Adipocyte (in vitro differentiated cells): ENCODE data around the gene ELP5.
A peak's percentile ranks its signal among the peaks of the same experiment; 100 is the strongest.

Experiments used
- DNase-seq: peaks from one replicate; pipeline ENCODE4 v3.0.0-alpha.2; 2015; ENCODE audit warnings: low read depth
- H3K27me3 ChIP-seq: replicated peaks from 2 replicates; pipeline ENCODE4 v1.7.0; 2013; ENCODE audit warnings: mild to moderate bottlenecking, low read length, moderate library complexity; ENCODE audit not compliant: control insufficient read depth, insufficient read depth
- H3K36me3 ChIP-seq: 2 replicates; pipeline ENCODE4 v1.7.0; 2013; ENCODE audit warnings: low read length, mild to moderate bottlenecking, moderate library complexity; ENCODE audit not compliant: control insufficient read depth, insufficient read depth, severe bottlenecking
- H3K4me1 ChIP-seq: 2 replicates; pipeline ENCODE4 v1.7.0; 2013; ENCODE audit warnings: mild to moderate bottlenecking, low read length, moderate library complexity; ENCODE audit not compliant: control insufficient read depth, insufficient read depth
- H3K4me3 ChIP-seq: 2 replicates; pipeline ENCODE4 v1.7.0; 2013; ENCODE audit warnings: mild to moderate bottlenecking, low read length, moderate library complexity
- H3K9ac ChIP-seq: 2 replicates; pipeline ENCODE4 v1.7.0; 2013; ENCODE audit warnings: mild to moderate bottlenecking, low read length, moderate library complexity
- H3K9me3 ChIP-seq: 2 replicates; pipeline ENCODE4 v1.7.0; 2013; ENCODE audit warnings: mild to moderate bottlenecking, low read length, moderate library complexity; ENCODE audit not compliant: control insufficient read depth

ELP5 gene

DNA sequence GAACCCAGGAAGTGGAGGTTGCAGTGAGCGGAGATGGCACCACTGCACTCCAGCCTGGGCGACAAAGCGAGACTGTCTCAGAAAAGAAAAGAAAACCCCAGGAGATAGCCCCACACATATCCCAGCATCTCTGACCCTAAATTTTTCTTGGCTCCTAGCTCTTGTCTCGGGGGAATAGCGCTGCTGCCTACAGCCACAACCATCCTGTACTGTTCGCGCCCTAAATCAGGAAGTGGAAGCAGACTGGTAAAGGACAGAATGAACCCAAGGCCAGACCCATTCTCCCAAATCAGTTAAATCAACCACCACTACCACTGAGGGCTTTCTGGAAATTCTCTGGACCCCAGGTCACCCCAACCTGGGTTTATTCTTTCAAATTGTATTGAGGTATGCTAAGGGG is 2.2 kb upstream of the ELP5 start:
- H3K4me3 ChIP-seq: peak overlapping the region; percentile 88
- DNase-seq: no peak

GRCh38 chr17:7250695-7251627 is 1.1 kb upstream of the ELP5 start:
- Histone ChIP-seq H3K4me3 (peak overlapping the region; percentile 88), H3K27me3 (no peaks in the 10 kb centered on the region), H3K9ac (peak overlapping the region; percentile 97), H3K4me1 (peaks cover 28% of the 10 kb centered on the region), H3K9me3 (no peaks in the 10 kb centered on the region), H3K36me3 (peaks cover 28% of the 10 kb centered on the region)
- DNase-seq: peak; percentile 42

More for the DNA sequence above, 2.2 kb upstream of the ELP5 start:
- Histone ChIP-seq H3K36me3 (peaks cover 26% of the 10 kb centered on the region), H3K9me3 (no peaks in the 10 kb centered on the region), H3K4me1 (peaks cover 28% of the 10 kb centered on the region), H3K9ac (peak overlapping the region; percentile 97), H3K27me3 (no peaks in the 10 kb centered on the region)

DNA sequence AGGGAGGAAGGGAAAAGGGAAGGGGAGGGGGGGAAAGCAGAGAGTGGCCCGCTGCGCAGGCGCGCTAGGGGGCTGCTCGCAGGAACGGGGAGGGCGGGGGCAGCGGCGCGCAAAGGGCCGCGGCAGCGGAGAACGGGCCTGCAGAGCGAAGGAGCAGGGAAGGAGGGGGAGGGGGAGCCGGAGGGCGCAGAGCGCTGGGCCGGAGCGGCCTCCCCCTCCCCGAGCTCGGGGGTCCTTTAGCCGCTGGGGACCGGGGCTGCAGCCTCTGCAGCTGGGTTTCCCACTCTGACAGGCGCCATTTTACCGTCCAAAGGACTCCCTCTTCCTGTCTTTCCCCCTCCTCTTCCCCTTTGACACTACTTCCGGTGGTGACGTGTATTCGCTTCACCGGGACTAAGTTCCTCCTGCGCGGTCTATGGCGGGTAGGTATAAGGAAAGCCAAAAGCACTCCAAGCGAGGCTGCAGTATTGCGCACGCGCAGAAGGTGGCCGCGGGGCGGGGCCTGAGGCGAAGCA is 297 bp upstream of the ELP5 start, which contains the start of gene CTDNEP1:
Gene CTDNEP1 (minus strand): TSS at position 74 of the 515 bp plus-strand sequence. CDS start 438 bp downstream, outside the sequence.
- Histone ChIP-seq H3K9me3 (no peaks in the 10 kb centered on the region), H3K4me1 (peaks cover 28% of the 10 kb centered on the region), H3K9ac (peak within 1 kb of the TSS; percentile 97), H3K4me3 (peak within 1 kb of the TSS; percentile 88), H3K36me3 (peaks cover 26% of the 10 kb centered on the region), H3K27me3 (no peaks in the 10 kb centered on the region)
- peak; percentile 99 for DNase-seq

DNA sequence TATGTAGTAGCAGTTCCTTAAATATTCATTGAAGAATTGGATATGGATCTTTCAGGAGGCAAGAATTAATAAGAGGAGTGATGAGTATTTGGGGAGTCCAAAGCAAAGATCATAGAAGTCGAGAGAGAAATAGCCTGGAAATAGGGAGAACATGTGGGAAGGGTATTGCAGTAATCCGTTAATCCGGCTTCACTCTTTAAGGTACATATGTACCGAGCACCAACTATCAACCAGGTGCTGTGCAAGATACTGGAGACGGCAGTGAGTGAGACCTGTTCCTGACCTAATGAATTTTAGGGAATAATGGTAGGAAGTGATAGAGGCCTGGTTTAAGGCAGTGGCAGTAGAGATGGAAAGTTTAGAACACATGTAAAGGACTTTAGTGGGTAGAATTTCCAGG is 1.1 kb downstream of the ELP5 start:
- Histone ChIP-seq H3K4me1 (peaks cover 28% of the 10 kb centered on the region), H3K27me3 (no peaks in the 10 kb centered on the region), H3K4me3 (peak overlapping the region; percentile 88), H3K36me3 (peaks cover 32% of the 10 kb centered on the region), H3K9me3 (no peaks in the 10 kb centered on the region), H3K9ac (peak overlapping the region; percentile 97)
- no peak for DNase-seq

DNA sequence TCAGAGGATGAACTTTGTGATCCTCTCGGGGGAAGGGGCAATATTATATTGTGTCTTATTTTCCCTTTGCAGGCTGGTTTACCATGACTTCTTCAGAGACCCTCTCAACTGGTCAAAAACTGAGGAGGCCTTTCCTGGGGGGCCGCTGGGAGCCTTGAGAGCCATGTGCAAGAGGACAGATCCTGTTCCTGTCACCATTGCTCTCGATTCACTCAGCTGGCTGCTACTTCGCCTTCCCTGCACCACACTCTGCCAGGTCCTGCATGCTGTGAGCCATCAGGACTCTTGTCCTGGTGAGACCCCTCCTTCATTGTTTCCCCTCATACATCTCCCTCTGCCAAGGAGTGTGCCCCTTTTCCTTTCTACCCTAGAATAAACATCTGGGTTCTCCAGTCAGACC is 2.5 kb downstream of the ELP5 start:
- Histone ChIP-seq H3K27me3 (no peaks in the 10 kb centered on the region), H3K9me3 (no peaks in the 10 kb centered on the region), H3K4me3 (no peak overlapping the region), H3K9ac (no peak overlapping the region), H3K36me3 (peaks cover 44% of the 10 kb centered on the region), H3K4me1 (peaks cover 27% of the 10 kb centered on the region)
- DNase-seq: no peak

GRCh38 chr17:7256766-7257456 is 4.9 kb downstream of the ELP5 start:
- no peak overlapping the region for H3K9ac ChIP-seq
- H3K9me3 ChIP-seq: no peaks in the 10 kb centered on the region
- H3K4me3 ChIP-seq: no peak overlapping the region
- no peaks in the 10 kb centered on the region for H3K27me3 ChIP-seq
- no peak for DNase-seq
- peaks cover 45% of the 10 kb centered on the region for H3K36me3 ChIP-seq
- H3K4me1 ChIP-seq: peaks cover 33% of the 10 kb centered on the region

DNA sequence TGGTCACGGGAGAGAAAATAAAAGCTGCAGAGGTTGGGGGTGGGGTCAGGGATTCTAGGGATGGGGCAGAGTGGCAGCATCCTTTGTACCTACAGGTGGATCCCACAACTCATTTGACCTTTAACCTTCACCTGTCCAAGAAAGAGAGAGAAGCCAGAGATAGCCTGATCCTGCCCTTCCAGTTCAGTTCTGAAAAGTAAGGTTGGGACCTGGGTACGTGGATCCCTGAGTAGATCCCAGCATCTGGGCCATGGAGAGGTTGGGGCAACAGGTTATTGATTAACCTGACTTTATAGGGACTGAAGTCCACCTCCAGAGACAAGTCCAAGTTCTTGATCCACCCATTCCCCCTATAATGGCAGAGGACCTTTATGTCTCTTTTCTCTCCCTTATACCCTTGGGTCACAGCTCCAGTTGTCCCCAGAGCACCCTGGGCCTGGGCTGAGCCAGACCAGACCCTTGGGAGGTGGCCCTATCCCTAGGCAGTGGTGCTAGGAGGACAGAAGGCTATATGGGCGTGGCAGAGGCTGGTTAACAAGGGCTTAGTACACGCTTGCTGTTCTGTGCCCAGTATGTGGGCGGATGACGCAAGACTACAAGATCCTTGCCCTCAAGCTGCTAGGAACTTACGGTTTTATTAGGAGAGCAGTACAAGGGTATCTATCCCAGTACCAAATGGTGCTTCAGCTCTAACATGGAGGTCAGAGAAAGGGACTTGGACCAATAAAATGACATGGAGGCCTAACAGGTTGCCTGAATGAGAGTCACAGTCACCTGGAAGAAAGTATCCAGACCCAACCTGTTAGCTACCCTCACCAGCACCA is 6.9 kb downstream of the ELP5 start:
- no peaks in the 10 kb centered on the region for H3K27me3 ChIP-seq
- peak; percentile 51 for DNase-seq
- H3K4me1 ChIP-seq: peaks cover 35% of the 10 kb centered on the region
- H3K36me3 ChIP-seq: peaks cover 45% of the 10 kb centered on the region
- H3K9me3 ChIP-seq: no peaks in the 10 kb centered on the region
- H3K9ac ChIP-seq: peak overlapping the region; percentile 53
- no peak overlapping the region for H3K4me3 ChIP-seq

- H3K9me3 ChIP-seq: no peaks in the 10 kb centered on the region
- no peaks in the 10 kb centered on the region for H3K27me3 ChIP-seq
- no peak for DNase-seq
- H3K9ac ChIP-seq: peak overlapping the region; percentile 53
- peaks cover 39% of the 10 kb centered on the region for H3K4me1 ChIP-seq
- H3K36me3 ChIP-seq: peaks cover 39% of the 10 kb centered on the region
- H3K4me3 ChIP-seq: no peak overlapping the region
These were observed 7.5 kb downstream of the ELP5 start for GRCh38 chr17:7259555-7259889.

GRCh38 chr17:7260151-7260550 is 8.1 kb downstream of the ELP5 start:
- H3K4me3 ChIP-seq: no peak overlapping the region
- H3K9me3 ChIP-seq: no peaks in the 10 kb centered on the region
- H3K27me3 ChIP-seq: no peaks in the 10 kb centered on the region

GRCh38 chr17:7260651-7261378 is 8.8 kb downstream of the ELP5 start:
- Histone ChIP-seq H3K9me3 (no peaks in the 10 kb centered on the region), H3K36me3 (peaks cover 28% of the 10 kb centered on the region), H3K9ac (peak overlapping the region; percentile 69), H3K27me3 (no peaks in the 10 kb centered on the region), H3K4me1 (peaks cover 41% of the 10 kb centered on the region), H3K4me3 (peak overlapping the region; percentile 68)
- DNase-seq: no peak

More at GRCh38 chr17:7260151-7260550, 8.1 kb downstream of the ELP5 start:
- H3K9ac ChIP-seq: peak overlapping the region; percentile 69
- H3K36me3 ChIP-seq: peaks cover 32% of the 10 kb centered on the region
- no peak for DNase-seq
- peaks cover 41% of the 10 kb centered on the region for H3K4me1 ChIP-seq
